Measurements from ENCODE around the gene TYK2. TPM values are rescaled to one million over a fixed set of nuclear protein-coding genes. Genes with fewer than 3 reads are reported as not detected.

Gene TYK2
- total and polyA plus RNA-seq, 2 of the 4 experiments (the other 2 are of a cell fraction) = 40.9 to 97.9 TPM

GRCh38 chr19:10317045-10317856 lies 63.1 kb downstream of the TYK2 start:
- Histone ChIP-seq H3K4me3 (ENCODE audit: insufficient read depth, low read depth, low read length) (no peak overlapping the region), H3K9me3 (ENCODE audit: control insufficient read depth, insufficient read depth, low read length) (no peaks in the 10 kb centered on the region), H4K20me1 (ENCODE audit: insufficient read depth, low read length) (0 out of 2 replicates have a peak, but pooled peaks cover 5% of the 10 kb centered on the region), H3K9me1 (ENCODE audit: insufficient read depth, low read length) (peaks cover 7% of the 10 kb centered on the region; the same call in 1 of the 2 replicates), H4K5ac (ENCODE audit: low read depth, low read length) (no peak overlapping the region), H4K91ac (ENCODE audit: insufficient read depth, low read depth, low read length) (no peak overlapping the region), H3K4ac (ENCODE audit: low read depth, low read length) (no peak overlapping the region), H3K79me1 (ENCODE audit: low read depth in 1 of 2, low read length in 2 of 2) (peaks cover 19% of the 10 kb centered on the region in 2 experiments), H3K4me2 (ENCODE audit: low read depth, low read length) (no peak overlapping the region), H3K23ac (ENCODE audit: low read depth, low read length) (no peak overlapping the region), H3K27ac (ENCODE audit: insufficient read depth, low read length) (no peak overlapping the region), H3K4me1 (ENCODE audit: control insufficient read depth, insufficient read depth, low read length) (no peaks in the 10 kb centered on the region), H2AK5ac (ENCODE audit: low read depth, low read length) (no peak overlapping the region), H2BK20ac (ENCODE audit: low read depth, low read length) (no peak overlapping the region), H4K8ac (ENCODE audit: low read depth in 2 of 2, low read length in 2 of 2) (no peak overlapping the region), H2AFZ (replicated peaks; ENCODE audit: low read length, poor library complexity) (no peak overlapping the region), H3K56ac (ENCODE audit: extremely low read depth, insufficient read depth, low read length) (no peak overlapping the region), H3K27me3 (ENCODE audit: control insufficient read depth, insufficient read depth, low read length) (no peaks in the 10 kb centered on the region), H2AK9ac (replicated peaks; ENCODE audit: low read depth, low read length, poor library complexity) (no peak overlapping the region), H3K14ac (replicated peaks; ENCODE audit: low read depth, low read length) (no peak overlapping the region), H3K9ac (ENCODE audit: low read depth, low read length) (no peak overlapping the region), H3K36me3 (ENCODE audit: control insufficient read depth, insufficient read depth, low read length) (peaks cover 37% of the 10 kb centered on the region), H2BK15ac (ENCODE audit: low read depth, low read length) (no peak overlapping the region), H2BK120ac (ENCODE audit: low read depth, low read length) (no peak overlapping the region), H3K18ac (ENCODE audit: low read depth, low read length) (no peak overlapping the region), H2BK5ac (ENCODE audit: low read depth, low read length, poor library complexity, severe bottlenecking) (no peak overlapping the region)
- BruUV-seq (replicated peaks) = no TSS peak
- DNase-seq (no peak), ATAC-seq (ENCODE audit: low read depth) (no peak)
- intact Hi-C loops (cut with micrococcal nuclease) (no loop called here), dilution Hi-C loops (cut with HindIII; ENCODE audit: low sequenced_read_pairs, unreplicated experiment) (no loop called here), in situ Hi-C loops (cut with MboI; ENCODE audit: low sequenced_read_pairs) (no loop called here)
- POLR2A ChIA-PET (ENCODE audit: unreplicated experiment) = no interaction called here
- CTCF ChIA-PET = no interaction called here
- 90% methylated on average over 9 of the region's 29 CpGs; no CpG with 5 or more reads in 1 of the 2 experiments for WGBS, 2 experiments (ENCODE audit: extremely low coverage in 2 of 2, insufficient read length in 1 of 2)
- TF ChIP-seq MAFK (IDR thresholded peaks at IDR 0.05; ENCODE audit: low read depth, low read length) (no peak), MAZ (IDR thresholded peaks at IDR 0.05; ENCODE audit: borderline replicate concordance, low read depth, low read length) (no peak), RCOR1 (IDR thresholded peaks at IDR 0.05; ENCODE audit: insufficient replicate concordance, low read length) (no peak), FOS (IDR thresholded peaks at IDR 0.05; ENCODE audit: low read depth, low read length) (no peak), RAD21 (IDR thresholded peaks at IDR 0.05; ENCODE audit: low read length) (no peak), MXI1 (IDR thresholded peaks at IDR 0.05; ENCODE audit: borderline replicate concordance, low read depth, low read length) (no peak), SMC3 (IDR thresholded peaks at IDR 0.05; ENCODE audit: low read depth, low read length) (no peak), NFE2L2 (IDR thresholded peaks at IDR 0.05; ENCODE audit: low read depth, low read length) (no peak), BHLHE40 (IDR thresholded peaks at IDR 0.05; ENCODE audit: low read depth, low read length) (no peak), CTCF (conservative IDR thresholded peaks at IDR 0.05; ENCODE audit: low read depth, low read length) (no peak), CHD1 (IDR thresholded peaks at IDR 0.05; ENCODE audit: low read depth, low read length) (no peak), RFX5 (IDR thresholded peaks at IDR 0.05; ENCODE audit: low read depth, low read length) (no peak), POLR2A (IDR thresholded peaks at IDR 0.05; ENCODE audit: low read depth, low read length) (no peak), CEBPB (IDR thresholded peaks at IDR 0.05; ENCODE audit: low read depth, low read length) (no peak)
- TF ChIP-seq, protein P1, sequence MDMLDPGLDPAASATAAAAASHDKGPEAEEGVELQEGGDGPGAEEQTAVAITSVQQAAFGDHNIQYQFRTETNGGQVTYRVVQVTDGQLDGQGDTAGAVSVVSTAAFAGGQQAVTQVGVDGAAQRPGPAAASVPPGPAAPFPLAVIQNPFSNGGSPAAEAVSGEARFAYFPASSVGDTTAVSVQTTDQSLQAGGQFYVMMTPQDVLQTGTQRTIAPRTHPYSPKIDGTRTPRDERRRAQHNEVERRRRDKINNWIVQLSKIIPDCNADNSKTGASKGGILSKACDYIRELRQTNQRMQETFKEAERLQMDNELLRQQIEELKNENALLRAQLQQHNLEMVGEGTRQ (IDR thresholded peaks at IDR 0.05; ENCODE audit: low read depth, low read length) = no peak

All from IMR-90 (cell line).